22Rv1 (cell line): ENCODE results near the gene TLNRD1.

Experiments used
- CTCF ChIP-seq: fragments of 450-650 bp; IDR thresholded peaks from 2 replicates; pipeline ENCODE4 v1.5.1; 2017; ENCODE audit warnings: mild to moderate bottlenecking
- ZFX ChIP-seq: fragments of 450-650 bp; IDR thresholded peaks from 2 replicates; pipeline ENCODE4 v1.6.1; 2017; ENCODE audit warnings: antibody characterized with exemption, borderline replicate concordance

- peak; percentile 21; the same call in 1 of the 2 replicates for TF ChIP-seq CTCF
- TF ChIP-seq ZFX = no peak
Measured at GRCh38 chr15:80982205-80982604, 18.5 kb upstream of the TLNRD1 start.
